BE2C (cell line): ENCODE data around the gene PDZD11.
"Not testable (repeated sequence)": the region's sequence is repeated elsewhere in the genome, so short reads cannot be mapped to it uniquely, and the experiment has no call there.

Experiments
- DNase-seq: peaks from one replicate; pipeline ENCODE4 v3.0.0-alpha.2; 2020
- H3K27me3 ChIP-seq: fragments of 250-450 bp; sonication (Bioruptor Pico); 2 replicates; pipeline ENCODE4 v1.5.1; 2020; ENCODE audit warnings: mild to moderate bottlenecking
- H3K36me3 ChIP-seq: fragments of 250-450 bp; sonication (Bioruptor Pico); 2 replicates; pipeline ENCODE4 v1.5.1; 2020; ENCODE audit warnings: mild to moderate bottlenecking
- H3K4me1 ChIP-seq: fragments of 250-450 bp; sonication (Bioruptor Pico); 2 replicates; pipeline ENCODE4 v1.5.1; 2020
- H3K4me3 ChIP-seq: 2 replicates; pipeline ENCODE4 v1.5.1; 2011; ENCODE audit warnings: low read depth, low read length
- H3K9me3 ChIP-seq: fragments of 250-450 bp; sonication (Bioruptor Pico); 2 replicates; pipeline ENCODE4 v1.5.1; 2020
- TF ChIP-seq, protein P1 (sequence below): IDR thresholded peaks from 2 replicates; pipeline ENCODE4 v1.5.1; 2012; ENCODE audit warnings: mild to moderate bottlenecking, low read depth, low read length

Gene PDZD11

DNA sequence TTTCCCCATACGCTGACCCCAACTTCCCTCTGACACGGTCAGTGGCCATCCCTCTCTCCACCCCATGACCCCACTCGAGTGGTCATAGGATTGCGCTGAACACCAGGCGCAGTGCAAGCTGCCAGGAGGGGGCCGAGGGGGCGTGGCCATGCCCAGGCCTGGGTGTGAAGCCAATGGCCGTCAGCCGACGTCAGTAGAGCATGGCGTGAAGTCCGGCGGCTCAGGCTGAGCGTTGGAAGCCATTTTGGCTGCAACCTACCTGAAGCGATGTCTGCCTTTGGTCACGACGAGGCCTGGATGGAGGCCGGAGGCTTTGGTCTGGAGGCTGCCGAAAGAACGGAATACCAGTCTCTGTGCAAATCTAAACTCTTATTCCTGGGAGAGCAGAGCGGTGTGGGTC, 7.8 kb downstream of the PDZD11 start, which contains the start of gene RAB41:
Gene RAB41, plus strand, starts transcription at position 222 of the 400 bp plus-strand sequence. Its CDS starts 46 bp downstream, at position 268.
- no peak for DNase-seq
- H3K36me3 ChIP-seq: no peaks in the 10 kb centered on the region
- TF ChIP-seq, protein P1, sequence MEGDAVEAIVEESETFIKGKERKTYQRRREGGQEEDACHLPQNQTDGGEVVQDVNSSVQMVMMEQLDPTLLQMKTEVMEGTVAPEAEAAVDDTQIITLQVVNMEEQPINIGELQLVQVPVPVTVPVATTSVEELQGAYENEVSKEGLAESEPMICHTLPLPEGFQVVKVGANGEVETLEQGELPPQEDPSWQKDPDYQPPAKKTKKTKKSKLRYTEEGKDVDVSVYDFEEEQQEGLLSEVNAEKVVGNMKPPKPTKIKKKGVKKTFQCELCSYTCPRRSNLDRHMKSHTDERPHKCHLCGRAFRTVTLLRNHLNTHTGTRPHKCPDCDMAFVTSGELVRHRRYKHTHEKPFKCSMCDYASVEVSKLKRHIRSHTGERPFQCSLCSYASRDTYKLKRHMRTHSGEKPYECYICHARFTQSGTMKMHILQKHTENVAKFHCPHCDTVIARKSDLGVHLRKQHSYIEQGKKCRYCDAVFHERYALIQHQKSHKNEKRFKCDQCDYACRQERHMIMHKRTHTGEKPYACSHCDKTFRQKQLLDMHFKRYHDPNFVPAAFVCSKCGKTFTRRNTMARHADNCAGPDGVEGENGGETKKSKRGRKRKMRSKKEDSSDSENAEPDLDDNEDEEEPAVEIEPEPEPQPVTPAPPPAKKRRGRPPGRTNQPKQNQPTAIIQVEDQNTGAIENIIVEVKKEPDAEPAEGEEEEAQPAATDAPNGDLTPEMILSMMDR: no peak
- H3K4me1 ChIP-seq: no peaks in the 10 kb centered on the region
- H3K27me3 ChIP-seq: no peaks in the 10 kb centered on the region
- no peak within 1 kb of the TSS for H3K4me3 ChIP-seq
- no peaks in the 10 kb centered on the region for H3K9me3 ChIP-seq

DNA sequence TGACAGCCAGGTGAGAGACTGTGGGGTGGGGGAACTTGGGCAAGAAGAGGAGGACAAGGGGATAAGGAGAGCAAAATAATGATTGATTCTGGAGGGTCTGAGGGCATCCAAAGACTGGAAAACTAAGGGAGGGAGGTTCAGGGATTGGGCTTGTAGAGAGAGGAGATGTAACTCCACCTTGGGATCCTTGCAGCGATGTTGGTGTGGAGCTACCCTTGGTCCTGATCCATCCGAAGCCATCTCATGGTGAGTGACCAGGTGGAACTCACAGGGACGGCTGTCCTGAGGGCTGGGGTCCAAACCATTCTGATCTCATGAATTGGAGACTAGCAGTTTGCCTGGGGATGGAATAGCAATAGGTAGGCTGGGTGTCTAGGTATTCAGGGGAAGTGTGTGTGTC, 9.2 kb downstream of the PDZD11 start:
- DNase-seq: no peak
- TF ChIP-seq, protein P1: no peak
- Histone ChIP-seq H3K4me3 (no peak overlapping the region), H3K27me3 (no peaks in the 10 kb centered on the region), H3K4me1 (no peaks in the 10 kb centered on the region), H3K9me3 (no peaks in the 10 kb centered on the region), H3K36me3 (no peaks in the 10 kb centered on the region)

DNA sequence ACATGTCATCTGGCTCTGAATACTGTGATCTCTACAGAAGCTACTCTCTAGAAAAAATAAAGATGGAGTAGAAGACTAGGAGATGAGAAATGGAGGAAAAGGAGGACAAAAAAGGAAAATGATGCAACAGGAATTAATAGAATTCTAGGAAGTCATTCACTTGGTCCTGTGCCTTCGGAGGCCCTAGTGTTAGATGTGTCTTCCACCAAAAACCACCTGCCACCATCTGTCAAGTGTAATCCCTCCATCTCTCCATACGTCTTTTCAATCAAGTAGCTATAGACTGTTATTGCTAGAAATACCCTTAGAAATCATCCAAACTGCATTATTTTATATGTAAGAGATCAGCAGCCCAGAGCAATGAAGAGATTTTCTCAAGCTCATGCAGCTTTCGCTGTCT, 10.6 kb downstream of the PDZD11 start:
- Histone ChIP-seq H3K4me3 (no peak overlapping the region), H3K36me3 (no peaks in the 10 kb centered on the region), H3K9me3 (no peaks in the 10 kb centered on the region), H3K27me3 (no peaks in the 10 kb centered on the region), H3K4me1 (no peaks in the 10 kb centered on the region)
- TF ChIP-seq, protein P1: no peak
- DNase-seq: no peak

DNA sequence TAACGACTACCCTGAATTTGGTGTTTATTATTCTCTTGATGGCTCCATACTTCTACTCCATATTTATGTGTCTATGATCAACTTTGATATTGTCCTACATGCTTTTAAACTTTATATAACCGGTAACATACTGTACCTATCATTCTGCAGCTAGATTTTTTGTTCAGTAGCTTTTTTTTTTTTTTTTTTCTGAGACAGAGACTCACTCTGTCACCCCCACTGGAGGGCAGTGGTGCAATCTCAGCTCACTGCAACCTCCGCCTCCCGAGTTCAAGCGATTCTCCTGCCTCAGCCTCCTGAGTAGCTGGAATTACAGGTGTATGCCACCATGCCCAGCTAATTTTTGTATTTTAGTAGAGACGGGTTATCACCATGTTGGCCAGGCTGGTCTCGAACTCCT, 15.7 kb downstream of the PDZD11 start:
- not testable (repeated sequence) for H3K9me3 ChIP-seq, H3K4me3 ChIP-seq, H3K4me1 ChIP-seq, H3K36me3 ChIP-seq, DNase-seq, H3K27me3 ChIP-seq

DNA sequence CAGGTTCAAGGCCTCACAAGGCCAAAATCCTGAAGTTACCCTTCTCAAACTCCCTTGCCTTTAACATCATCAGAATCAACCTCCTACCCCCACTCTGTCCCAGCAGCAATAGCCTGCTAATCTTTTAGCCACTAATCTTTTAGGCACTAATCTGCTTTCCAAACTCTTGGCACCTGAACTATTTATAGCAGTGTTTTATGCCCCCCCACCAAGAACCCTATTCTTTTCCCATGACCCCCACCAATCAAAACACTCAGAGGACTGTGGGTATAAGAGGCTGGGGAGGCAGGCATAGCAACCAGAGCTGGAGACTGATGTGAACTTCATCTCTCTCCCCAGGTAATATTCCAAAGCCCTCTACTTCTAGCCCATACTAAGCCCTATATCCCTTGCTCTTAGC, 21.7 kb downstream of the PDZD11 start, which contains the start of gene ARR3:
Gene ARR3, plus strand, starts transcription at position 301 of the 400 bp plus-strand sequence. CDS start 1,052 bp downstream, outside the sequence.
- Histone ChIP-seq H3K9me3 (no peaks in the 10 kb centered on the region), H3K36me3 (no peaks in the 10 kb centered on the region), H3K4me3 (no peak within 1 kb of the TSS), H3K4me1 (no peaks in the 10 kb centered on the region), H3K27me3 (no peaks in the 10 kb centered on the region)
- TF ChIP-seq, protein P1: no peak
- no peak for DNase-seq

DNA sequence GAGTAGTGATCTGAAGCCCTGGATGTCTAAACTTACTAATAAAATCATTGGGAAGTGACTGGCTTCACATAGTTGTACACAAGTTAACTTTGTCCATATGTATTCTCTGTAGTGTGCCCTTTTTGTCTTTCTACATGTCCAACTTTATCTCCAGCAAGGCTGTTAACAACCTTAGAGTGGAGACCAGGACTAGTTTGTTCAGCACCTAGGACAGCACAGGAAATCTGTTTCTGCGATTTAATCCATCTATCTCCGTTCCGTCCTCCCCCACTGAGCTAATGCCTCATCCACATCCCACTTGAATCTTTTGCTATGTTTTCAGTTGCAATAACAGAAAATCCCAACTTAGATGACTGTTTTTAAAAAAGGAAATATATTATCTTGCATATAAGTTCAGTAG, 24.9 kb downstream of the PDZD11 start:
- H3K4me1 ChIP-seq: no peaks in the 10 kb centered on the region
- DNase-seq: no peak
- TF ChIP-seq, protein P1: no peak
- no peaks in the 10 kb centered on the region for H3K36me3 ChIP-seq
- H3K9me3 ChIP-seq: no peaks in the 10 kb centered on the region
- no peak overlapping the region for H3K4me3 ChIP-seq
- no peaks in the 10 kb centered on the region for H3K27me3 ChIP-seq
